ENCODE measurements around the gene TNFRSF11A.

The TNFRSF11A gene

DNA sequence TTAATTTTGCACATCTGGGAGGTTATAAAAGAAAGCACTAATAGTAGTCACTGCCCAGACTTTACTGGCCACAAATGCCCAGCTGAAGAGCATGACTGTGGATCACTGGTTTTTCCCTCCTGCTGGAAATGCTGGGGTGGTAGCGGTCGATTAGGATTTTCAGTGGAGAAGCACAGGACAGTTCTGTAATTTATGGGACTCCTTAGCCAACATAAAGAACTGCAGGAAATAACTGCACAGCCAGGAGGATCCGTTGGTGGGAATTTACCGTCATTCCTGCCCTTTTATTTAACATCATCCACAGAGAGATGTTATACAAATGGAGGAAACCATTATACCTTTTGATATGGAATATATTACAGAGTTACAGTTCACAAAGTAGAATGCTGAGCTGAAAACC, 61.5 kb downstream of the TNFRSF11A start:
- Histone ChIP-seq H3K4me2 (ENCODE audit: low read depth, low read length) (no peak overlapping the region), H2AFZ (ENCODE audit: low read length) (no peak overlapping the region), H3K27me3 (replicated peaks; ENCODE audit: insufficient read depth, low read length) (no peaks in the 10 kb centered on the region), H3K4me3 (ENCODE audit: low read length) (no peak overlapping the region), H3K79me2 (ENCODE audit: low read length) (no peaks in the 10 kb centered on the region), H3K9me3 (replicated peaks; ENCODE audit: insufficient read depth, low read length) (no peaks in the 10 kb centered on the region), H3K27ac (ENCODE audit: low read length) (no peak overlapping the region), H3K9me2 (replicated peaks; ENCODE audit: insufficient read depth, low read length) (no peaks in the 10 kb centered on the region), H3K36me3 (replicated peaks; ENCODE audit: insufficient read depth, low read length) (no peaks in the 10 kb centered on the region), H3K9ac (ENCODE audit: low read length) (no peak overlapping the region), H3K4me1 (ENCODE audit: low read length) (no peaks in the 10 kb centered on the region), H4K20me1 (ENCODE audit: insufficient read depth, low read length) (no peaks in the 10 kb centered on the region), H3F3A (ENCODE audit: insufficient read depth, low read length) (no peaks in the 10 kb centered on the region)
- DNase-seq, result no peak
- TF ChIP-seq EZH2phosphoT487 (IDR thresholded peaks at IDR 0.05; ENCODE audit: low read length) (no peak), EZH2 (optimal IDR thresholded peaks at IDR 0.05; ENCODE audit: low read depth, low read length) (no peak)
- TF ChIP-seq, protein P1, sequence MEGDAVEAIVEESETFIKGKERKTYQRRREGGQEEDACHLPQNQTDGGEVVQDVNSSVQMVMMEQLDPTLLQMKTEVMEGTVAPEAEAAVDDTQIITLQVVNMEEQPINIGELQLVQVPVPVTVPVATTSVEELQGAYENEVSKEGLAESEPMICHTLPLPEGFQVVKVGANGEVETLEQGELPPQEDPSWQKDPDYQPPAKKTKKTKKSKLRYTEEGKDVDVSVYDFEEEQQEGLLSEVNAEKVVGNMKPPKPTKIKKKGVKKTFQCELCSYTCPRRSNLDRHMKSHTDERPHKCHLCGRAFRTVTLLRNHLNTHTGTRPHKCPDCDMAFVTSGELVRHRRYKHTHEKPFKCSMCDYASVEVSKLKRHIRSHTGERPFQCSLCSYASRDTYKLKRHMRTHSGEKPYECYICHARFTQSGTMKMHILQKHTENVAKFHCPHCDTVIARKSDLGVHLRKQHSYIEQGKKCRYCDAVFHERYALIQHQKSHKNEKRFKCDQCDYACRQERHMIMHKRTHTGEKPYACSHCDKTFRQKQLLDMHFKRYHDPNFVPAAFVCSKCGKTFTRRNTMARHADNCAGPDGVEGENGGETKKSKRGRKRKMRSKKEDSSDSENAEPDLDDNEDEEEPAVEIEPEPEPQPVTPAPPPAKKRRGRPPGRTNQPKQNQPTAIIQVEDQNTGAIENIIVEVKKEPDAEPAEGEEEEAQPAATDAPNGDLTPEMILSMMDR (IDR thresholded peaks at IDR 0.05; ENCODE audit: low read length), result no peak

DNA sequence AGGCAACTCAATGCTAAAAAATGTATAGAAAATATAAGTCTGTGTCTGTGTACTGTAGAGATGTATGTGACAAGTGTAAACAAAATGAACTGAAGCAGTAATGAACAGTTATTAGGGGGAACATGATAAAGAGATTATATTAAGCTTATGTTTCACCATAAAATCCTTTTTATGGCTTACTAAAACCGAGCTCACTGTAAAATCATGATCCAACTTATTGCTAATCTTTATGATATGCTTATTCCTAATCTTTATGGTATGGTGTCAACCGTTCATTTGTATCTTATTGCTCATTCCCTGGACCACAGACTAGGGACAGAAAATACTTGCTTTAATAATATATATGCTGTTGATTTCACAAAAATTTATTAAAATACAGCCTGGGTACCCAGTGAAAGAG, 62.1 kb downstream of the TNFRSF11A start:
- Histone ChIP-seq H3K4me2 (ENCODE audit: low read depth, low read length) (no peak overlapping the region), H3K4me1 (ENCODE audit: low read length) (no peaks in the 10 kb centered on the region), H4K20me1 (ENCODE audit: insufficient read depth, low read length) (no peaks in the 10 kb centered on the region), H3K9ac (ENCODE audit: low read length) (no peak overlapping the region), H3K9me3 (replicated peaks; ENCODE audit: insufficient read depth, low read length) (no peaks in the 10 kb centered on the region), H3K27ac (ENCODE audit: low read length) (no peak overlapping the region), H2AFZ (ENCODE audit: low read length) (no peak overlapping the region), H3K27me3 (replicated peaks; ENCODE audit: insufficient read depth, low read length) (no peaks in the 10 kb centered on the region), H3F3A (ENCODE audit: insufficient read depth, low read length) (no peaks in the 10 kb centered on the region), H3K79me2 (ENCODE audit: low read length) (no peaks in the 10 kb centered on the region), H3K4me3 (ENCODE audit: low read length) (no peak overlapping the region), H3K9me2 (replicated peaks; ENCODE audit: insufficient read depth, low read length) (no peaks in the 10 kb centered on the region), H3K36me3 (replicated peaks; ENCODE audit: insufficient read depth, low read length) (no peaks in the 10 kb centered on the region)
- TF ChIP-seq EZH2 (optimal IDR thresholded peaks at IDR 0.05; ENCODE audit: low read depth, low read length) (no peak), EZH2phosphoT487 (IDR thresholded peaks at IDR 0.05; ENCODE audit: low read length) (no peak)
- TF ChIP-seq, protein P1 (IDR thresholded peaks at IDR 0.05; ENCODE audit: low read length), result no peak
- DNase-seq, result no peak

DNA sequence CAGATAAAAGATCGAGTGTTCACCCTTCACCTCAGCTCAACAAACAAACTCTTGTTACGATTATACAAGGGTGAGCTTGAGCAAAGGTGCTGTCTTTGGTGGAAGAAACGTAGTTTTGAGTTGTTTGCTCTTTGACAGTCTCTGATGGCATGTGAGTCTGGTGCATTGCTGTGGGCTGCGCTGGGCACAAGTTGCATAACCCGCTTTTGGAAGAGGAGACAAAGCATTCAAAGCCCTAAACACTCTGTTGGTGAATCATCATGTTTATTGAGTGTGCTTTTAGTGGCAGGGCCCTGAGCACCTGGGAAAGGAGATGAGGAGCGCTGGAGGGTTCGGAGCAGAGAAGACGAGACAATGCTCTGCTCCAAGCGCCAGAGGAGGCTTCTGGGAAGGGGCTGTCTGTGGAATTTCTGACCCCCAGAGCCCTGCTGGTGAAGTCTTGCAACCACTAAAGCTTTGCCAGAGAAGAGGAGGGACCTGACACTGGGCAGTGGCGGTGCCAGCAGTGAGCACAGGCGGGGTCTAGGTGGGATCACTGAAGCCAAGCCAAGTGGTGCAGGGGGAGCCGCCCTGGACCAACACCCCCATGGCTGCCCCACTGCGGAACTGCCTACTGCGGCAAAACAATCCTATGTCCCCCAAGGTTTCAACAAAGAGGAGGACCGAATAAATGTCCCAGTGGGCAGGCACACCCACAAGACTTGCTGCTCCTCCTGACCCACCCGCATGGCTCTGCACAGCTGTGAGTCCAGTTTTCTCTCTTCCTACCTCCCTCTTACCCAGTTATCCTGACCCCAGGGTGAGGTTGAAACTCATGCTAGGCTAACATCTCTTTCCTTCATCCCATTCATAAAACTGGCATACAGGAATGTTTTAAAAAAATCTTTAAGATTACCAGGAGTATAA, 64.0 kb downstream of the TNFRSF11A start:
- H3K9me3 ChIP-seq (replicated peaks; ENCODE audit: insufficient read depth, low read length), result no peaks in the 10 kb centered on the region
- H3K9me2 ChIP-seq (replicated peaks; ENCODE audit: insufficient read depth, low read length), result no peaks in the 10 kb centered on the region
- H3K4me3 ChIP-seq (ENCODE audit: low read length), result no peak overlapping the region
- no peak overlapping the region for H3K4me2 ChIP-seq (ENCODE audit: low read depth, low read length)
- H2AFZ ChIP-seq (ENCODE audit: low read length), result no peak overlapping the region
- H3K27me3 ChIP-seq (replicated peaks; ENCODE audit: insufficient read depth, low read length), result no peaks in the 10 kb centered on the region
- DNase-seq, result no peak
- no peaks in the 10 kb centered on the region for H3F3A ChIP-seq (ENCODE audit: insufficient read depth, low read length)
- H4K20me1 ChIP-seq (ENCODE audit: insufficient read depth, low read length), result no peaks in the 10 kb centered on the region
- H3K79me2 ChIP-seq (ENCODE audit: low read length), result no peaks in the 10 kb centered on the region
- no peaks in the 10 kb centered on the region for H3K36me3 ChIP-seq (replicated peaks; ENCODE audit: insufficient read depth, low read length)
- no peak overlapping the region for H3K9ac ChIP-seq (ENCODE audit: low read length)
- no peak for TF ChIP-seq EZH2phosphoT487 (IDR thresholded peaks at IDR 0.05; ENCODE audit: low read length)
- no peak for TF ChIP-seq EZH2 (optimal IDR thresholded peaks at IDR 0.05; ENCODE audit: low read depth, low read length)
- TF ChIP-seq, protein P1 (IDR thresholded peaks at IDR 0.05; ENCODE audit: low read length), result no peak
- H3K4me1 ChIP-seq (ENCODE audit: low read length), result no peaks in the 10 kb centered on the region
- no peak overlapping the region for H3K27ac ChIP-seq (ENCODE audit: low read length)

Measured in MM.1S (cell line).